ENCODE measurements around the gene LARP4B. TPM values are rescaled to one million over a fixed set of nuclear protein-coding genes. Genes with fewer than 3 reads are reported as not detected.

Gene LARP4B
- total and polyA plus RNA-seq, 4 donors: 5.5 to 20.4 (median 12.1) TPM

- TF ChIP-seq, protein P1, sequence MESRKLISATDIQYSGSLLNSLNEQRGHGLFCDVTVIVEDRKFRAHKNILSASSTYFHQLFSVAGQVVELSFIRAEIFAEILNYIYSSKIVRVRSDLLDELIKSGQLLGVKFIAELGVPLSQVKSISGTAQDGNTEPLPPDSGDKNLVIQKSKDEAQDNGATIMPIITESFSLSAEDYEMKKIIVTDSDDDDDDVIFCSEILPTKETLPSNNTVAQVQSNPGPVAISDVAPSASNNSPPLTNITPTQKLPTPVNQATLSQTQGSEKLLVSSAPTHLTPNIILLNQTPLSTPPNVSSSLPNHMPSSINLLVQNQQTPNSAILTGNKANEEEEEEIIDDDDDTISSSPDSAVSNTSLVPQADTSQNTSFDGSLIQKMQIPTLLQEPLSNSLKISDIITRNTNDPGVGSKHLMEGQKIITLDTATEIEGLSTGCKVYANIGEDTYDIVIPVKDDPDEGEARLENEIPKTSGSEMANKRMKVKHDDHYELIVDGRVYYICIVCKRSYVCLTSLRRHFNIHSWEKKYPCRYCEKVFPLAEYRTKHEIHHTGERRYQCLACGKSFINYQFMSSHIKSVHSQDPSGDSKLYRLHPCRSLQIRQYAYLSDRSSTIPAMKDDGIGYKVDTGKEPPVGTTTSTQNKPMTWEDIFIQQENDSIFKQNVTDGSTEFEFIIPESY (IDR thresholded peaks at IDR 0.05): no peak
- TF ChIP-seq JUND (IDR thresholded peaks at IDR 0.05) (no peak), ATF3 (IDR thresholded peaks at IDR 0.05) (no peak), RXRA (IDR thresholded peaks at IDR 0.05) (no peak), SP1 (IDR thresholded peaks at IDR 0.05) (no peak), EGR1 (IDR thresholded peaks at IDR 0.05; ENCODE audit: low read depth in 2 of 2) (no peak), FOXA1 (IDR thresholded peaks at IDR 0.05) (no peak), TAF1 (conservative IDR thresholded peaks at IDR 0.05) (no peak), NR2F2 (IDR thresholded peaks at IDR 0.05) (no peak)
- TF ChIP-seq, protein P2, sequence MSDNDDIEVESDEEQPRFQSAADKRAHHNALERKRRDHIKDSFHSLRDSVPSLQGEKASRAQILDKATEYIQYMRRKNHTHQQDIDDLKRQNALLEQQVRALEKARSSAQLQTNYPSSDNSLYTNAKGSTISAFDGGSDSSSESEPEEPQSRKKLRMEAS (IDR thresholded peaks at IDR 0.05): no peak
These were observed 163.7 kb downstream of the LARP4B start (continued) for GRCh38 chr10:767794-768193.

GRCh38 chr10:767211-767610 lies 164.3 kb downstream of the LARP4B start:
- Histone ChIP-seq H3K4me1 (ENCODE audit: control insufficient read depth in 4 of 4, insufficient read depth in 4 of 4, low read length in 3 of 4) (no peaks in the 10 kb centered on the region), H3K36me3 (ENCODE audit: control insufficient read depth in 4 of 4, insufficient read depth in 3 of 4, low read depth in 1 of 4, low read length in 3 of 4) (no peaks in the 10 kb centered on the region), H3K27me3 (ENCODE audit: control insufficient read depth in 4 of 4, insufficient read depth in 4 of 4, low read length in 3 of 4) (no peaks in the 10 kb centered on the region), H3K9me3 (ENCODE audit: control insufficient read depth in 4 of 4, low read length in 3 of 4) (peaks cover 0 to 5% (median 2%) of the 10 kb centered on the region in 4 donors), H3K27ac (ENCODE audit: low read depth in 1 of 2, low read length in 2 of 2) (no peak overlapping the region), H3K9ac (ENCODE audit: low read depth in 1 of 2, low read length in 2 of 2) (no peak overlapping the region), H3K4me3 (ENCODE audit: low read depth in 1 of 3, low read length in 3 of 3) (no peak overlapping the region)
- no peak for DNase-seq (ENCODE audit: low spot score)
- TF ChIP-seq JUND (IDR thresholded peaks at IDR 0.05) (no peak), TAF1 (conservative IDR thresholded peaks at IDR 0.05) (no peak), NR2F2 (IDR thresholded peaks at IDR 0.05) (no peak), RXRA (IDR thresholded peaks at IDR 0.05) (no peak)
- TF ChIP-seq, protein P3, sequence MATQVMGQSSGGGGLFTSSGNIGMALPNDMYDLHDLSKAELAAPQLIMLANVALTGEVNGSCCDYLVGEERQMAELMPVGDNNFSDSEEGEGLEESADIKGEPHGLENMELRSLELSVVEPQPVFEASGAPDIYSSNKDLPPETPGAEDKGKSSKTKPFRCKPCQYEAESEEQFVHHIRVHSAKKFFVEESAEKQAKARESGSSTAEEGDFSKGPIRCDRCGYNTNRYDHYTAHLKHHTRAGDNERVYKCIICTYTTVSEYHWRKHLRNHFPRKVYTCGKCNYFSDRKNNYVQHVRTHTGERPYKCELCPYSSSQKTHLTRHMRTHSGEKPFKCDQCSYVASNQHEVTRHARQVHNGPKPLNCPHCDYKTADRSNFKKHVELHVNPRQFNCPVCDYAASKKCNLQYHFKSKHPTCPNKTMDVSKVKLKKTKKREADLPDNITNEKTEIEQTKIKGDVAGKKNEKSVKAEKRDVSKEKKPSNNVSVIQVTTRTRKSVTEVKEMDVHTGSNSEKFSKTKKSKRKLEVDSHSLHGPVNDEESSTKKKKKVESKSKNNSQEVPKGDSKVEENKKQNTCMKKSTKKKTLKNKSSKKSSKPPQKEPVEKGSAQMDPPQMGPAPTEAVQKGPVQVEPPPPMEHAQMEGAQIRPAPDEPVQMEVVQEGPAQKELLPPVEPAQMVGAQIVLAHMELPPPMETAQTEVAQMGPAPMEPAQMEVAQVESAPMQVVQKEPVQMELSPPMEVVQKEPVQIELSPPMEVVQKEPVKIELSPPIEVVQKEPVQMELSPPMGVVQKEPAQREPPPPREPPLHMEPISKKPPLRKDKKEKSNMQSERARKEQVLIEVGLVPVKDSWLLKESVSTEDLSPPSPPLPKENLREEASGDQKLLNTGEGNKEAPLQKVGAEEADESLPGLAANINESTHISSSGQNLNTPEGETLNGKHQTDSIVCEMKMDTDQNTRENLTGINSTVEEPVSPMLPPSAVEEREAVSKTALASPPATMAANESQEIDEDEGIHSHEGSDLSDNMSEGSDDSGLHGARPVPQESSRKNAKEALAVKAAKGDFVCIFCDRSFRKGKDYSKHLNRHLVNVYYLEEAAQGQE (IDR thresholded peaks at IDR 0.05): no peak
- WGBS: 76% methylated on average over 1 of the region's 1 CpG

DNA sequence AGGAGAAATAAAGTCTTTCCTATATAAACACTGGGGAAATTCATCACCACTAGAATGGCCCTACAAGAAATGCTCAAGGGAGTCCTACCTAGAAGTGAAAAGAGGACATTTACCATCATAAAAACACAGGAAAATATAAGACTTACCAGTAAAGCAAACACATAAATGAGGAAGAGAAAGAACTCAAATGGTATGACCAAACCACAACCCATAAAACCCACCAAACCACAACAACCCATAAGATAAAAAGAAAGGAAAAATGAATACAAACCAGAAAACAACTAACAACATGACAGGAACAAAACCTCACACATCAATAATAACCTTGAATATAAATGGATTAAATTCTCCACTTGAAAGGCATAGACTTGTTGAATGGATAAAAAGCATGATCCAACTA lies 170.1 kb downstream of the LARP4B start:
- H3K4me1 ChIP-seq (ENCODE audit: control insufficient read depth in 4 of 4, insufficient read depth in 4 of 4, low read length in 3 of 4): no peaks in the 10 kb centered on the region
- no peak for DNase-seq (ENCODE audit: low spot score)
- no peak overlapping the region for H3K9ac ChIP-seq (ENCODE audit: low read depth in 1 of 2, low read length in 2 of 2)
- H3K27ac ChIP-seq (ENCODE audit: low read depth in 1 of 2, low read length in 2 of 2): no peak overlapping the region
- H3K9me3 ChIP-seq (ENCODE audit: control insufficient read depth in 4 of 4, low read length in 3 of 4): peaks cover 0 to 11% (median 4%) of the 10 kb centered on the region in 4 donors
- H3K27me3 ChIP-seq (ENCODE audit: control insufficient read depth in 4 of 4, insufficient read depth in 4 of 4, low read length in 3 of 4): no peaks in the 10 kb centered on the region
- no peaks in the 10 kb centered on the region for H3K36me3 ChIP-seq (ENCODE audit: control insufficient read depth in 4 of 4, insufficient read depth in 3 of 4, low read depth in 1 of 4, low read length in 3 of 4)
- no peak overlapping the region for H3K4me3 ChIP-seq (ENCODE audit: low read depth in 1 of 3, low read length in 3 of 3)
- no peak for TF ChIP-seq RAD21 (IDR thresholded peaks at IDR 0.05)
- no peak for TF ChIP-seq SP1 (IDR thresholded peaks at IDR 0.05)
- no peak for TF ChIP-seq FOXA1 (IDR thresholded peaks at IDR 0.05)
- TF ChIP-seq JUND (IDR thresholded peaks at IDR 0.05): no peak
- TF ChIP-seq HNF4G (IDR thresholded peaks at IDR 0.05): no peak
- TF ChIP-seq, protein P3 (IDR thresholded peaks at IDR 0.05): no peak
- no peak for TF ChIP-seq EGR1 (IDR thresholded peaks at IDR 0.05; ENCODE audit: low read depth in 2 of 2)
- TF ChIP-seq RXRA (IDR thresholded peaks at IDR 0.05): no peak
- TF ChIP-seq HNF4A (conservative IDR thresholded peaks at IDR 0.05): no peak
- TF ChIP-seq YY1 (IDR thresholded peaks at IDR 0.05): no peak
- TF ChIP-seq NR2F2 (IDR thresholded peaks at IDR 0.05): no peak
- TF ChIP-seq CTCF (IDR thresholded peaks at IDR 0.05; ENCODE audit: low read depth, low read length, missing input control): no peak
- TF ChIP-seq ATF3 (IDR thresholded peaks at IDR 0.05): no peak
- TF ChIP-seq, protein P2 (IDR thresholded peaks at IDR 0.05): no peak
- TF ChIP-seq TAF1 (conservative IDR thresholded peaks at IDR 0.05): no peak
